GM21737 (cell line): ENCODE data around the gene HCAR3.
"Not testable (repeated sequence)": the region's sequence is repeated elsewhere in the genome, so short reads cannot be mapped to it uniquely, and the experiment has no call there.

Source experiments
- ATAC-seq: cut with Tn5 transposase; IDR thresholded peaks from one replicate; pipeline ENCODE4 v1.9.1; 2021; ENCODE audit warnings: mild to moderate bottlenecking, moderate library complexity; ENCODE audit not compliant: unreplicated experiment

HCAR3 gene

GRCh38 chr12:122716658-122717057 is at the start of gene HCAR3:
Gene HCAR3 (minus strand): TSS chr12:122716811. CDS start chr12:122716737, 74 bp downstream.
- not testable (repeated sequence) for ATAC-seq

GRCh38 chr12:122757568-122757967 is 41.0 kb upstream of the HCAR3 start:
- no peak for ATAC-seq

- ATAC-seq, result no peak
These were observed 38.2 kb upstream of the HCAR3 start for GRCh38 chr12:122754790-122755189.

GRCh38 chr12:122753319-122753650 is 36.7 kb upstream of the HCAR3 start:
- no peak for ATAC-seq

GRCh38 chr12:122752464-122753318 is 36.1 kb upstream of the HCAR3 start, which contains the start of gene DENR:
Gene DENR (plus strand): TSS chr12:122752824. CDS start chr12:122753702, 878 bp downstream.
- peak; percentile 84 for ATAC-seq

GRCh38 chr12:122750781-122751515 is 34.3 kb upstream of the HCAR3 start:
- not testable (repeated sequence) for ATAC-seq

- ATAC-seq, result no peak
These were observed 33.1 kb upstream of the HCAR3 start for GRCh38 chr12:122749569-122750332.

GRCh38 chr12:122747224-122748135 is 30.9 kb upstream of the HCAR3 start:
- ATAC-seq, result no peak

- ATAC-seq, result no peak
These were observed 27.4 kb upstream of the HCAR3 start for GRCh38 chr12:122743895-122744525.

GRCh38 chr12:122740351-122740750 is 23.7 kb upstream of the HCAR3 start:
- ATAC-seq, result no peak

- no peak for ATAC-seq
These were observed 22.0 kb upstream of the HCAR3 start for GRCh38 chr12:122738571-122738970.

- no peak for ATAC-seq
These were observed 16.0 kb upstream of the HCAR3 start for GRCh38 chr12:122732611-122733010.

GRCh38 chr12:122732170-122732569 is 15.6 kb upstream of the HCAR3 start:
- ATAC-seq, result no peak

GRCh38 chr12:122730215-122731014 is 13.8 kb upstream of the HCAR3 start, which contains the start of gene HCAR1:
Gene HCAR1 (minus strand): TSS chr12:122730844. CDS start chr12:122730339, 505 bp downstream.
- ATAC-seq, result no peak

GRCh38 chr12:122729583-122730214 is 13.1 kb upstream of the HCAR3 start:
- no peak for ATAC-seq

- peak; percentile 43 for ATAC-seq
These were observed 9.5 kb upstream of the HCAR3 start for GRCh38 chr12:122726080-122726558.

GRCh38 chr12:122725452-122726079 is 9.0 kb upstream of the HCAR3 start:
- ATAC-seq, result no peak
